NCI-H748 (cell line): Measurements from ENCODE around the gene HOMER3.
"Not testable (repeated sequence)": the region's sequence is repeated elsewhere in the genome, so short reads cannot be mapped to it uniquely, and the experiment has no call there.

Source experiments
- DNase-seq: peaks from one replicate; lab custom pipeline; 2025; ENCODE audit not compliant: unreplicated experiment; lab: John Stamatoyannopoulos, UW

HOMER3 gene

DNA sequence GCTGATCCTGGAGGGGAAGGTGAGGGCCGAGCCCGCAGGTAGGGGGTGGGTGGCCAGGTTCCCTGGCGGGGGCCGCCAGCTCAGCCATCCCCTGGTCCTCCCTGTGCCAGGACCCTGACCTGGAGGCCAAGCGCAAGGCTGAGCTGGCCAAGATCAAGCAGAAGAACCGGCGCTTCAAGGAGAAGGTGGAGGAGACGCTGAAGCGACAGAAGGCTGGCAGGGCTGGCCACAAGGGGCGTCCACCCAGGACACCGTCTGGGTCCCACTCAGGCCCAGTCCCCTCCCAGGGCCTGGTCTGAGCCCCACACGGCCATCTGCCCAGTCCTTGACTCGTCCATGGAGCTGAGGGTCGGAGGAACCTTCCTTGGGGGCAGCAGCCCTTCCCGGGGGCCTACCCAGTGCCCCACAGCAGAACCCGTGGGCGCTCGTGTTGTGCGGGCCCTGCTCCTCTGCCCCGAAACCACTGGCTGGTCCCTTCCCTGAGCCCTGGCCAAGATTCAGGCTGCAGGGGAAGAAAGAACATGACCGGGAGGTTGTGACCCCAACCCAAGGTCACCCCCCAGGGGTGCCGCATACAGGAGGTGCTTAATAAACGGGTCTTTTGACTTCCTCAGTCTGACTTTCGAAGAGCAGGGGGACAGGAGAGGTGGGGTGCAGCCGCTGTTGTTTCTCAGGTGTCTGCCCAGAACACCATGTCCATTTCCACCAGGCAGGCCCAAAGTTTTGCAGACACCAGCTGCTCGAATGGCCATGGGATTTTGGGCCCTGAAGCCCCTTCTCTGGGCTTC lies 12.8 kb downstream of the HOMER3 start:
- DNase-seq: no peak

DNA sequence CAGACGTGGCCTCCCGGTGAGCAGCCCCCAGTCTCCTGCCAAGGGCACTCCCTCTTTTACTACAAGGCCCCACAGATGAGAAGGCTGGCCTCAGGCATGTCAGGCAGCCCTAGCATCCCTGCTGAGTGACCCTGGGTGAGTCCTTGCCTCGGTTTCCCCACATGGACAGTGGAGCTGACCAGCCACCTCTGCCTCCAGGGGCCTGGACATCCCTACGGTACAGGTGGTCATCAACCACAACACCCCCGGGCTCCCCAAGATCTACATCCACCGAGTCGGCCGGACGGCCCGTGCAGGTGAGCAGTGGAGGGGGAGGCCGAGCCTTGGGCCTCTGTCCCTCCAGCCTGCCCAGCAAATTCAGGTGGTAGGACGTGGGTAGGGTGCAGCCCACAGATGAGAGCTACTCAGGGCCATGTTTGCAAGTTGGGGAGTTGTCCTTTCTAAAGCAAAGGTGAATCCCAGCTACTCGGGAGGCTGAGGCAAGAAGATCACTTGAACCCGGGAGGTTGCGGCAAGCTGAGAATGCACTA lies 16.3 kb downstream of the HOMER3 start:
- DNase-seq: no peak

DNA sequence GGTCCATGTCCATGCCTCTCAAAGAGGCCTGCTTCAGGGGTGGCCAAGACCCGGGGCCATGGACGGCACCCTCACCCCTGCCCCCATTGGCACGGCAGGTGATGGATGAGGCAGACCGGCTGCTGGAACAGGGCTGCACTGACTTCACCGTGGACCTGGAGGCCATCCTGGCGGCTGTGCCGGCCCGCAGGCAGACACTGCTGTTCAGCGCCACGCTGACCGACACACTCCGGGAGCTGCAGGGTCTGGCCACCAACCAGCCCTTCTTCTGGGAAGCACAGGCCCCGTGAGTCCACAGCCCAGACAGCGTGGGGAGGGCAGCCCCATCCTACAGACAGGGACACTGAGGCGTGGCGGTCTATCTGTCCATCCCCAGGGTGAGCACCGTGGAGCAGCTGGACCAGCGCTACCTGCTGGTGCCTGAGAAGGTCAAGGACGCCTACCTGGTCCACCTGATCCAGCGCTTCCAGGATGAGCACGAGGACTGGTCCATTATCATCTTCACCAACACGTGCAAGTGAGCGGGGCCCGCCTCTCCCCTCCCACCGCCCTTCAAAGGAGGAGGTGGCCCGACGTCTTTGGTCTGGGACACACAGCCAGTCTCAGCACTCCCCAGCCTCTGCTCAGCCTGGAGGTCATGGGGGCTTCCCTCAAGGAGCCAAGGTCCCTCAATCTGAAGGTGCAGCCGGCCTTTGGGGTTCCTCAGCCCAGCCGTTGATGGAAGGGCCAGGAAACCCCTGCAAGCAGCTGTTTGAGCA lies 18.6 kb downstream of the HOMER3 start:
- no peak for DNase-seq

DNA sequence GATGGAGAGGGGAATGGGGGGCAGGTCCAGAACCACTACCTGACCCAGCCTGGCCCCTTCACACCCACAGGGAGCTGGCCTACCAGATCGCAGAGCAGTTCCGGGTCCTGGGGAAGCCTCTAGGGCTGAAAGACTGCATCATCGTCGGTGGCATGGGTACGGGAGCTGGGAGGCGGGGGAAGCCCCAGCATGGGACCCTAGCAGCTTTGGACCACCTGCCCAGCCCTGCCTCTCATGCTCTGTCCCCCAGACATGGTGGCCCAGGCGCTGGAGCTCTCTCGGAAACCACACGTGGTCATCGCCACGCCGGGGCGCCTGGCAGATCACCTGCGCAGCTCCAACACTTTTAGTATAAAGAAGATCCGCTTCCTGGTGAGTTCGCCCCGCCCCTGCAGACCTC lies 19.4 kb downstream of the HOMER3 start:
- DNase-seq: no peak

DNA sequence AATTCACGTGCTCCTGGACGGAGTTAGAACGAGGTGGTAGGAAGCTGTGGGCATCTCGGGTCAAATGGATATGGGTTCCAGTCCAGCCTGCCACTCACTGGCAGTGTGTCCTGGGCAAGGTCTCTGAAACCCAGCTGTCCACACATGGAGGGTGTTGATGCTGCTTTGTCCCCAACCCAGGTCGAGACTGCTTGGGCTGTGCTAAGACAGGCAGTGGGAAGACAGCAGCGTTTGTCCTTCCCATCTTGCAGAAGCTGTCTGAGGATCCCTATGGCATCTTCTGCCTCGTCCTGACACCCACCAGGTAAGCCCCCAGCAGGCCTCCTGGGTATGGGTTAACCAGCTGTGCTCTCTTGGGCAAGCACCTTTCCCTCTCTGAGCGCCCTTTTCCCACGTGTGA lies 20.6 kb downstream of the HOMER3 start:
- no peak for DNase-seq

DNA sequence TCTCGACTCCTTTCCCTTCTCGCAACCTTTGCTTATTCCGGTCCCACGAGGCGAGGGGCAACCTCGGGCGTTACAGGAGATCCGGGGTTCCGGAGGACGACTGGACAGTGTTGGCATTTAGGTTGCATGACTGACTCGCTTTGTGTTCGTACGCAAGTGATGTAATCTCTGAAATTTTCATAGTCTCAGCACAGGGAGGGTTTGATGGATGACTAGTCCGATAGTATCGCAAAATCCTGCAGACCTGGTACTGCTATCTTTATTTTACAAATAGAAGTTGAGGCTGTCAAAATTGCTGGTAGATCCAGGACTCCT lies 21.2 kb downstream of the HOMER3 start:
- no peak for DNase-seq

DNA sequence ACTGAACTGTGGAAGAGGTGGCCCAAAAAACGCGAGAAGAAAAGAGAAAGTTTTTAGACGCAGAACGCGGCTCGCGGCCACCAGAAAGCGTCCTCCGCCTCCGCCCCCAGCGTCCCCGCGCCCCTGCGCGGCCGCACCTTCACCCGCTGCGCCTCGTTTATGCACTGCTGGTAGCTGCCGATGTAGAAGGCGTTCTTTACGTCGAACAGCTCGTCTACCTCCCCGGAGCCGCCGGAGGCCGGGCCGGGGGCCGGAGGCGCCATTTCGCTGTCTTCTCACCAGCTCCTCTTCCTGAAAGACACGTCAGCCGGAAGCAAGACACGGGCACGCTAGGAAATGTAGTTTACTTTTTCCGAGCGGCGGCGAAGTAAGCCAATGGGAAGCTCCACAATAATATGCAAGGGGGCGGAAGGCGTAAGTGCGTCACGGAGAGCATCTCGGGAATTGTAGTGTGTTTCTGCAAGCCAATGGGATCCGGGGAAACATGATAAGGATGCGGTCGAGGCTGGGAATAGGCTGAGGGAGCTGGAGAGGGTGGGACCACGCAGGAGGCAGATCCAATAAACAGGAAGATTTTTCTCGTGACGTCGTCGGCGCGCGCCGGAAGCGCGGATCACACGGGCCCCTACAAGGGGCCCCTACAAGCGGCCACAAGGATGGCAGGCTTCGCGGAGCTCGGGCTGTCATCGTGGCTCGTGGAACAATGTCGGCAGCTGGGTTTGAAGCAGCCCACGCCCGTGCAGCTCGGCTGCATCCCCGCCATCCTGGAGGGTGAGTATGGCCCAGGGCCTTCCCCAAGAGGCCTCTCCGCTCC lies 21.7 kb downstream of the HOMER3 start, which contains the start of the genes COPE and DDX49:
TSS of gene COPE (minus strand) at position 302 of the 814 bp plus-strand sequence. CDS start at position 263, 39 bp downstream.
TSS of gene DDX49 (plus strand) at position 630 of the 814 bp plus-strand sequence. CDS start at position 657, 27 bp downstream.
- peak; percentile 97 for DNase-seq

DNA sequence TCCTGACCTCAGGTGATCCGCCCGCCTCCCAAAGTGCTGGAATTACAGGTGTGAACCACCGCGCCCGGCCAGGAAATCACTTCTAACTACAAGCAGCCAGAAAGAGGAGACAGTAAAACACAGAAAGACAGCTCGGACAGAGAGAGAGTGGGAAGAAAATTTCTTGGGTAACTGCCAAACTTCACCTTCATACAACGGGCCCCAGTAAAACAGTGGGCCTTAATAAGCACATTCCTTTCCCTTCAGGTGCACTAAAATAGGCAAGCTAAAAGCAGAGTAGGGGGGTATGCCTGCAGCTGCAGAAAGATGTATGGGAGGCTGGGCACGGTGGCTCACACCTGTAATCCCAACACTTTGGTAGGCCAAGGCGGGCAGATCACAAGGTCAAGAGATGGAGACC lies 23.4 kb downstream of the HOMER3 start:
- DNase-seq: not testable (repeated sequence)

DNA sequence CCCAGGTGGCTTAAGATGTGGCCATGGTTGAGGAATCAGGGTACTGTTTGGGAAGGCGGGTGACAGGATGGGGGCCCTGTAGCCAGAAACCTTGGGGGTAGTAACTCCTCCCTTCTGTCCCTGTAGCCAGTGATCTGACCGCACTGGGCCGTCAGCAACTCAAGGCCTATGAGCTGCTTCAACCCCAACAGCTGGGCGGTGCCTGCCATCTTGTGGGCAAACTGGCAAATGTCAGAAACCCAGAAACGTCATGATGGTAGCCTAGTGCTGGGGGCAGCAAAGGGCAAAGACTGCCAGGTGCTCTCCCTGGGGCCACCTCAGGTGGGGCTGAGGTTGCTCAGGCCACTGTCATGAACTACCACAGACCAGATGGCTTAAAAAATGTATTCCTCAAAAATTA lies 25.4 kb downstream of the HOMER3 start:
- DNase-seq: peak; percentile 20

DNA sequence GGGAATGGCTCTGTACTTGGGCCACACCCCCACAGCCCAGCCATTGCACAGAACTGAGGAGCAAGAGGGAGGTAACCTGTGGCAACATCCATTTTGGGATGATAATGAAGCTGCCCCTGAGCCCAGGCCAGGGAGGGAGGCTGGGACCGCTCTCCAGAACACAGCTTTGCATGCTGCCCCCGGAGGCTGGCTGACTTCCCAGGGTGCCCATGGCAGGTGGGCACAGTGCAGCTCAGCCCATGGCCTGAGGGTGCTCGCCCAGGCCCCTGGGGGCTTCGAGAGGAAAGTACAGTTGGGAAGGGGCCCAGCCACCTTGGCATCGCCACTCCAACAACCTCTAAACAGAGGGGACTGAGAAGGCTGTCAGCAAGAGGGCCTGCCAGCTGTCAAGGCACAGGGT lies 27.6 kb downstream of the HOMER3 start:
- DNase-seq: no peak

DNA sequence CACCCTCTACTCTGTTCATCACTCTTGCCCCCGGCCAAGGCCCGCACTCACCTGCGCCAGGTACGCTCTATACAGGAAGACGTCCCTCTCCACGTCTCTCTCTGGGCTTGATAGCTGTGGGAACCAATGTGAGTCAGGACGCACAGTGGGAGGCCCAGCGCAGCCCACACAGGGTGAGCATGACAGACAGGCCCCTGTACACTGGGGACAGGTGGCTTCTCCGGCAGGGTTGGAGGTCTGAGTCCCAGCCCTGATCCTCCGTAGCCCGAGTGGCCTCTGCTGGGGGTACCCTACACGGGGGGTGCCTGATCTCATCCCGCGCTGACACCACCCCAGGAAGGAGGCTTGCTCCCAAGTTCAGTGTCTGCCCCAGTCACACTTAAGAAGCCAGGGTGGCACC lies 28.1 kb downstream of the HOMER3 start:
- DNase-seq: no peak

DNA sequence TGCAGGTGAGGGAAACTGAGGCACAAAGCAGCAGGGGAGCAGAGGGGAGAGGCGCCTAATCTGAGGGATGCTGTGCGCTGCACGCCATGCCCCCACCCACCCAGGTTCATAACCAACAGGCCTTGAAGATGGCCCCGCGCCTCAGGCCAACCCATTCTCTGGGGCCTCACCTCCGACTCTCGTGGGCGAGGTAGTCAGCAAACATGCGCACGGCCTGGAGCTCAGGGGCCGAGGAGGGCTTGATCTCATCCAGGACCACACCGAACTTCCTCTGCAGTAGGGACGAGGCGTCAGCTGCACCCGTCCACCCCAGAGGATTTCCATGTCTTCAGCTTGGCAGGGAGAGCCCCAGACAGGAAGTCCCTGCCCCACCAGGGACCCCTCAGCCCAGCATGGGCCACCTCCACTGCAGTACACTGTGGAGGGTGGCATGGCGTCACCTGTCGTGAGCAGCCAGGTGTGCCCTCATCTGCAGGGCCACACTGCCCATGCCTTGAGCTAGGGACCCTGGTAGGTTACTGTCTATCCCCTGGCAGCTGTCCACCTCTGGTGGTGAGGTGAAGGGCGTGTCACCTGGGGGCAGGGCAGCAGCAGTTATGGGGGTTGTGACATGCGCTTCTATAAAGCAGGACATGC lies 30.1 kb downstream of the HOMER3 start:
- no peak for DNase-seq

DNA sequence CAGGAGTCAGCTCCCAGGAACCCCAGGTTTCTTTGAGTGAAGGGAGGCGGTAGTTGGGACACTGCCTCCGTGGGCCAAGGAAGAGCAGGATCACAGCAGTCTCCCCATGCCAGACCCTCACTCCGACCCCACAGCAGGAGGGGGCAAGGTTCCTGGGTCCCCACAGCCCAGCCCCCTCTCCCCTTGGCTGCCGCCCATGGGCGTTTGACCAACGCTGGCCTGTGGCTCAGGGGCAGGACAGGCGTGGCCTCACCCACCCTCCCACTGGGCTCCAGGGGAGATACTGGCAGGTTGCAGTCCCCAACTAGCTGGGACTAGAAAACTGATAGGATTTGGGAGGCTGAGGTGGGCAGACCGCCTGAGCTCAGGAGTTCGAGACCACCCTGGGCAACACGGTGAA lies 31.0 kb downstream of the HOMER3 start:
- no peak for DNase-seq

DNA sequence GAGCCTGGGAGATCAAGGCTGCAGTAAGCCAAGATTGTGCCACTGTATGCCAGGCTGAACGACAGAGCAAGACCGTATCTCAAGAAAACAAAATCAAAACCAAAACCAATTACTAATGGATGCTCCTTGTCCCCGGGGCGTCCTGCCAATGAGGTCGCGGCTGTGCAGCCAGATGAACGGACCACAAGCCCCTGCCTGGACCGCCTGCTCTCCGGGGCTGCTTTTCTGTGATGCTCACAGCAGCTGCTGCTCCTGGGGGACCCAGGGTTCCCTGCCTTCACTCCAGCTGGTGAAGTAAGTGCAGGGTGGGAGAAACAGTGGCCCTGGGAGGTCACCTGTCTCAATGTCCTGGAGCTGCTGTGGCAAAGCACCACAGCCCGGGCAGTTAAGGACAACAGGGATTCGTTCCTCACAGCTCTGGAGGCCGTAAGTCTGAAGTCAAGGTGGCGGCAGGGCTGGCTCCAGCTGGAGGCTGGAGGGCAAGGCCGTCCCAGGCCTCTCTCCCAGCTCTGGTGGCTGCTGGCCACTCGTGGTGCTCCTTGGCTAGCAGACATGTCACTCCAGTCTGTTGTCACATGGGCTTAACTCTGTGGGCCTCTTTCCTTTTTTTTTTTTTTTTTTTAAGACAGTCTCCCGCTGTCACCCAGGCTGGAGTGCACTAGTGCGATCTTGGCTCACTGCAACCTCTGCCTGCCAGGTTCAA lies 31.9 kb downstream of the HOMER3 start:
- no peak for DNase-seq

DNA sequence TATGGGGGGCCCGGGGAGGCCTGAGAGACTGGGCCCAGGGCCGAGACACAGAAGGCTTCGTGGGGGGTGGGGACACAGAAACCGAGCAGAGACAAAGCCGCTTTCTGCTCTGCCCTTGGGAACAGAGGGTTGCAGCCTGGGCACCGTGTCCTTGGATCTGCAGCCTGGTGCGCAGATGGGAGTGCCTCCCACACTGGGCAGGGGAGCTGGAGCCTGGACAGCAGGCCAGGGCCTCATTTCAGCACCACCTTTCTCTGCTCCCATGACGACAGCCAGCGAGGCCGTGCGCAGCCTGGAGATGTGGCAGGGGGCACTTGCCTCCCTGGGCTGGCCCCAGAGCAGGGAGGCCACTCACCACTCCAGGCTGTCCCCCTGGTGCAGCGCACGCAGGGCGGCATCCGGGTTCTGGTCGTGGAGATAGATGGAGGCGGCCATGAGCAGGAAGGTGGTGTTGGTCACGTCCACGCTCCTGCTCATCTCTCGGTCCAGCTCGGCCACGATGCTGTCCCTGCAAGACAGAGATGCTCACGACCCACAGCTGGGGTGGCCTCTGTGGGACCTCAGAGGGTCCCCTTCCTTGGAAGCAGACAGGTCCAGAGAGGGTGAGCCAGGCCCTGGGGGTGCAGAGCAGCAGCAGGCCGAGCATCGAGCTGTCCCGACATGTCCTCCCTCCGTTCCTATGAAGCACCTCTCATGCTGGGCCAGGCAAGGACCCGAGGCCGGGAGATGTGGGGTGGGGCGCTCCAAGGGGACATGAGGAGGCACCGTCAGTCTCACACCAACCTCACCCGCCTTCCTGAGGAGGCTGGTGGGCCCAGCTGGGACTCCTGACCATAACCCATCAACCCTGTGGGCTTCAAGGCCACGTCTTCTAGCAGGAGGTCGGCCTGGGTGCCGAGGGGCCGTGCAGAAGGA lies 34.2 kb downstream of the HOMER3 start:
- no peak for DNase-seq

DNA sequence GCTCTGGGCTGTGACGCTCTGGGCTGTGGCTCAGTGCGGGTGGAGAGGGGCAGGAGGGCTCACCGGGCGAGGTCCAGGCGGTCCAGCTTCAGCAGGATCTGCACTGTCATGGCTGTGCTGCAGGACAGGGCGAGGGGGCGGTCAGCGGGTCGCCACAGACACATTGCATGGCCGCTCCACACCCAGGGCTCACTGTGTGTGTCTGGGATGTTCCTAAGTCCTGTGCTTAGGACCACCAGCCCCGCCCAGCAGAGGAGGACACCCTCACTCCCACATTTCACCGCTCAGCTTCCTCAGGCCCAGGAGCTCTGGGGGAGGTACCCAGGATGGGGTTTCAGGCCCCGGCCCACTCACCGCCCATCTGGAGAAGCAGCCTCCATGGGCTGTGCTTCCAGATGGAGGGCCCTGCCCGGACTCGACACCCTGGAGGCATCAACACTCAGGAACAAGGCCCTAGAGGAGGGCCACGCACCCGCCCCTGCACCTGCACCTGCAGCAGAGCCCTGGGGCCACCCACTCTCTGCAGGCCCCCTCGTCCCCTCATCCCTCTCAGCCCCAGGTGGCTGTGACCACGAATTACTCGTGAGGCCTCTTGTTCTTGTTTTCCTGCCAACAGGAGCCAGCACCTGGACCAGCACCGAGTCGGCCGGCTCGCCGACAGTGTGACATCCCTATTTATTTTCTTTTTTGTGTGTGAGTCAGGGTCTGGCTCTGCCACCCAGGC lies 35.3 kb downstream of the HOMER3 start:
- DNase-seq: no peak

DNA sequence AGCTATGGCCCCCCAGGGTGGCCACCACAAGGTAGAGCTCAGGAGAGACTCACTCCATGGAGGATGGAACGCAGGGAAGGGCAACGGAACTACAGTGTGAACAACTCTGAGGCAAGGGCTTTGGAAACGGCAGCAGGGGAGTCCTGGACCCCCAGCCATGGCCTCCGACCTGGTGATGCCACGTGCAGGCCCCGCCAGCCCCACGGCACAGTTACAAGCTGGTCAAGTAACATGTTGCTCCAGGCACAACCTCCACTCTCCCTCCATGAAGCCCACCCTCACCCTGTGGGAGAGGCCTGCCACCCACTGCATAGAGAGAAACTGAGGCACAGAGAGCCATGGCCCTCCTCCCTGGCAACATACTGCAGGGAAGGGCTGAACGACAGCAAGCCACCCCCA lies 36.0 kb downstream of the HOMER3 start:
- no peak for DNase-seq

DNA sequence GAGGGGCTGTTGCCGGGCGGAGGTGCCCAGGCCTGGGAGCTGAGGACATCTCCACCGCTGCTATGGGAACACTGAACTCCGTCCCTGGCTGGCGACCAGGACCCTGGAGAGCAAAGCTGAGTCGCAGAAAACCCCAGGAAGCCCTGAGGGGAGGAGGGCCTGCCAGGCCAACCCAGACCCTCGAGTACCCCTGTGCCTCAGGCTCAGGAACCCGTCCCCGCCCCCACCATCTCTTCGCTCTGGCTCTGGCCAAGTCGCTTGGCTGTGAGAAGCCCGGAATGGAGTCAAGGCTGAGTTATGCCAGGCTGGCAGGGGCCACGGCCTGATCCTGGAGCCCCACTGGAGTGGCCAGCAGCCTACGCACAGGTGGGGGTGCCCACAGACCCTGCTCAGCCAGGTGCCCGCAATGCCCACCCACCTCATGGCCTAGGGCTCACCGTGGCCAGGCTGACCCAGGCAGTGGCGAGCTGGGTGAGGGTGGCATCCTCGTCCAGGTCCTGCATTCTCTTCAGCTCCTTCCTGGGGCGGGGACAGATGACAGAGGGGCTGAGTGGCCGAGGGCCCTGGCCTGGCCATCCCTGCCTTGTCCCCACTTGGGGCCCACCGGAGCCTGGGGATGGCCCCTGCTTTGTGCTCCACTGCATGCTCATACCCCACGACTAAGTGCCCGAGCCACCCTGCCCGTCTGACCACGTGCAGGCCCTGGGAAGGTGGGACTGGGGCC lies 36.5 kb downstream of the HOMER3 start:
- no peak for DNase-seq
